ENCODE data around the gene ZNF692. TPM values are rescaled to one million over a fixed set of nuclear protein-coding genes. Genes with fewer than 3 reads are reported as not detected.
A peak's percentile ranks its signal among the peaks of the same experiment; 100 is the strongest.

Gene ZNF692
- total and polyA plus RNA-seq, 2 of the 13 experiments (the other 11 are each of a cell fraction or from before 2014, with no cell fraction given), result 27.3 to 45.8 TPM

GRCh38 chr1:248858891-248859889, at the start of gene ZNF692 (continued):
- TF ChIP-seq ZNF773 (CRISPR knock-in tag; IDR thresholded peaks at IDR 0.05; ENCODE audit: borderline replicate concordance), result no peak
- TF ChIP-seq YEATS2 (CRISPR knock-in tag; IDR thresholded peaks at IDR 0.05; ENCODE audit: borderline replicate concordance), result peak; percentile 80; the same call in 1 of the 2 replicates
- no peak for TF ChIP-seq ZBTB7A (CRISPR knock-in tag; IDR thresholded peaks at IDR 0.05)
- TF ChIP-seq, protein P1, sequence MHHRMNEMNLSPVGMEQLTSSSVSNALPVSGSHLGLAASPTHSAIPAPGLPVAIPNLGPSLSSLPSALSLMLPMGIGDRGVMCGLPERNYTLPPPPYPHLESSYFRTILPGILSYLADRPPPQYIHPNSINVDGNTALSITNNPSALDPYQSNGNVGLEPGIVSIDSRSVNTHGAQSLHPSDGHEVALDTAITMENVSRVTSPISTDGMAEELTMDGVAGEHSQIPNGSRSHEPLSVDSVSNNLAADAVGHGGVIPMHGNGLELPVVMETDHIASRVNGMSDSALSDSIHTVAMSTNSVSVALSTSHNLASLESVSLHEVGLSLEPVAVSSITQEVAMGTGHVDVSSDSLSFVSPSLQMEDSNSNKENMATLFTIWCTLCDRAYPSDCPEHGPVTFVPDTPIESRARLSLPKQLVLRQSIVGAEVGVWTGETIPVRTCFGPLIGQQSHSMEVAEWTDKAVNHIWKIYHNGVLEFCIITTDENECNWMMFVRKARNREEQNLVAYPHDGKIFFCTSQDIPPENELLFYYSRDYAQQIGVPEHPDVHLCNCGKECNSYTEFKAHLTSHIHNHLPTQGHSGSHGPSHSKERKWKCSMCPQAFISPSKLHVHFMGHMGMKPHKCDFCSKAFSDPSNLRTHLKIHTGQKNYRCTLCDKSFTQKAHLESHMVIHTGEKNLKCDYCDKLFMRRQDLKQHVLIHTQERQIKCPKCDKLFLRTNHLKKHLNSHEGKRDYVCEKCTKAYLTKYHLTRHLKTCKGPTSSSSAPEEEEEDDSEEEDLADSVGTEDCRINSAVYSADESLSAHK (CRISPR knock-in tag; IDR thresholded peaks at IDR 0.05; ENCODE audit: borderline replicate concordance), result 0 out of 2 replicates have a peak, but pooled peaks have one; percentile 24
- TF ChIP-seq ZNF75D (CRISPR knock-in tag; IDR thresholded peaks at IDR 0.05; ENCODE audit: borderline replicate concordance), result no peak
- no peak for TF ChIP-seq ASH2L (IDR thresholded peaks at IDR 0.05; ENCODE audit: insufficient read length, low read depth, low read length)
- TF ChIP-seq MYNN (CRISPR knock-in tag; IDR thresholded peaks at IDR 0.05; ENCODE audit: low read depth), result no peak
- TF ChIP-seq, protein P2, sequence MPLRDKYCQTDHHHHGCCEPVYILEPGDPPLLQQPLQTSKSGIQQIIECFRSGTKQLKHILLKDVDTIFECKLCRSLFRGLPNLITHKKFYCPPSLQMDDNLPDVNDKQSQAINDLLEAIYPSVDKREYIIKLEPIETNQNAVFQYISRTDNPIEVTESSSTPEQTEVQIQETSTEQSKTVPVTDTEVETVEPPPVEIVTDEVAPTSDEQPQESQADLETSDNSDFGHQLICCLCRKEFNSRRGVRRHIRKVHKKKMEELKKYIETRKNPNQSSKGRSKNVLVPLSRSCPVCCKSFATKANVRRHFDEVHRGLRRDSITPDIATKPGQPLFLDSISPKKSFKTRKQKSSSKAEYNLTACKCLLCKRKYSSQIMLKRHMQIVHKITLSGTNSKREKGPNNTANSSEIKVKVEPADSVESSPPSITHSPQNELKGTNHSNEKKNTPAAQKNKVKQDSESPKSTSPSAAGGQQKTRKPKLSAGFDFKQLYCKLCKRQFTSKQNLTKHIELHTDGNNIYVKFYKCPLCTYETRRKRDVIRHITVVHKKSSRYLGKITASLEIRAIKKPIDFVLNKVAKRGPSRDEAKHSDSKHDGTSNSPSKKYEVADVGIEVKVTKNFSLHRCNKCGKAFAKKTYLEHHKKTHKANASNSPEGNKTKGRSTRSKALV (CRISPR knock-in tag; IDR thresholded peaks at IDR 0.05), result peak; percentile 78
- TF ChIP-seq FOXA1 (IDR thresholded peaks at IDR 0.05), result no peak
- TF ChIP-seq FOXA1 (CRISPR knock-in tag; IDR thresholded peaks at IDR 0.05), result no peak
- no peak for TF ChIP-seq ZNF780A (CRISPR knock-in tag; IDR thresholded peaks at IDR 0.05)
- 0 out of 2 replicates have a peak, but pooled peaks have one; percentile 32 for TF ChIP-seq RELA (CRISPR knock-in tag; IDR thresholded peaks at IDR 0.05)
- peak; percentile 65 for TF ChIP-seq IKZF5 (CRISPR knock-in tag; IDR thresholded peaks at IDR 0.05)
- TF ChIP-seq POLR2G (IDR thresholded peaks at IDR 0.05; ENCODE audit: low read depth, low read length), result peak; percentile 92
- peak; percentile 21; the same call in 1 of the 2 replicates for TF ChIP-seq ESRRA (CRISPR knock-in tag; IDR thresholded peaks at IDR 0.05; ENCODE audit: low read depth)
- TF ChIP-seq MZF1 (CRISPR knock-in tag; IDR thresholded peaks at IDR 0.05; ENCODE audit: borderline replicate concordance), result no peak
- TF ChIP-seq SP2 (CRISPR knock-in tag; IDR thresholded peaks at IDR 0.05), result no peak
- no peak; the same call in 1 of the 2 replicates for TF ChIP-seq FOXJ3 (CRISPR knock-in tag; IDR thresholded peaks at IDR 0.05; ENCODE audit: borderline replicate concordance)
- no peak for TF ChIP-seq JARID2 (CRISPR knock-in tag; IDR thresholded peaks at IDR 0.05; ENCODE audit: insufficient replicate concordance)
- no peak for TF ChIP-seq NR3C1 (CRISPR knock-in tag; IDR thresholded peaks at IDR 0.05)

All from HepG2 (cell line).